HCT116 (cell line): ENCODE measurements around the gene TMPRSS11E. TPM values are rescaled to one million over a fixed set of nuclear protein-coding genes. Genes with fewer than 3 reads are reported as not detected.

Experiments used
- ATAC-seq: fragments of 200-7000 bp; cut with Tn5 transposase; 2 replicates; pipeline ENCODE4 v1.9.1; 2020; ENCODE audit warnings: mild to moderate bottlenecking, moderate library complexity
- BruUV-seq: library from RNA; stranded (reverse); fragments of 400-500 nt; replicated peaks from 2 replicates; lab custom pipeline; 2021; lab: Mats Ljungman, UMichigan
- CTCF ChIA-PET: fragments of 300-600 bp; sonication (Branson Sonifier 250); formaldehyde crosslinking; loops from one replicate; lab custom pipeline; 2021; ENCODE audit warnings: antibody characterized with exemption; lab: Charles Lee
- POLR2A ChIA-PET: fragments of 300-600, 350-600 bp; sonication (Branson Sonifier 250); formaldehyde crosslinking; loops from one replicate; lab custom pipeline; 2021; ENCODE audit warnings: antibody characterized with exemption; lab: Charles Lee
- RAD21 ChIA-PET, 2 experiments: fragments of 300-600 bp; sonication (Branson Sonifier 250); formaldehyde crosslinking; loops; one replicate each; lab custom pipeline; 2023; ENCODE audit warnings: low total read pairs in 2 of 2; ENCODE audit not compliant: uncharacterized antibody in 2 of 2, unreplicated experiment in 2 of 2, low non-redundant PET in 1 of 2; lab: Charles Lee
- DNase-seq: peaks from one replicate; pipeline ENCODE4 v3.0.0-alpha.2; 2010; ENCODE audit warnings: low read depth, low spot score
- H2AFZ ChIP-seq: fragments of 200-600 bp; shearing (Covaris generic), sonication (generic); 2 replicates; pipeline ENCODE4 v1.6.1; 2017; ENCODE audit warnings: low read depth, mixed run types, mixed read lengths, antibody characterized with exemption, low read length; ENCODE audit not compliant: poor library complexity, severe bottlenecking
- H3K27ac ChIP-seq: 2 replicates; pipeline ENCODE4 v1.5.1; 2012; ENCODE audit warnings: low read depth, low read length
- H3K27me3 ChIP-seq: fragments of 200-600 bp; sonication (generic); 2 replicates; pipeline ENCODE4 v1.6.1; 2016; ENCODE audit warnings: mixed run types, low read length, mixed read lengths; ENCODE audit not compliant: insufficient read depth
- H3K36me3 ChIP-seq, 2 experiments: fragments of 200-500 bp in 1 of 2; fragments of 200-600 bp in 1 of 2; sonication (Bioruptor generic) in 1 of 2; sonication (generic) in 1 of 2; 2 replicates each; pipeline versions ENCODE4 v1.5.1 to v1.6.1; 2014 to 2016; ENCODE audit warnings: low read length in 2 of 2, inconsistent platforms in 1 of 2, mixed read lengths in 1 of 2, mixed run types in 1 of 2; ENCODE audit not compliant: insufficient read depth in 2 of 2, control insufficient read depth in 1 of 2
- H3K4me1 ChIP-seq, 2 experiments: fragments of 200-600 bp in 1 of 2; sonication (generic) in 1 of 2; 2 replicates each; pipeline versions ENCODE4 v1.5.1 to v1.6.1; 2012 to 2017; ENCODE audit warnings: low read length in 2 of 2, inconsistent platforms in 1 of 2, mild to moderate bottlenecking in 1 of 2, mixed read lengths in 1 of 2, mixed run types in 1 of 2, moderate library complexity in 1 of 2; ENCODE audit not compliant: insufficient read depth in 2 of 2, control insufficient read depth in 1 of 2
- H3K4me2 ChIP-seq: fragments of 200-600 bp; sonication (generic); 2 replicates; pipeline ENCODE4 v1.6.1; 2017; ENCODE audit warnings: mixed run types, low read length, mixed read lengths
- H3K4me3 ChIP-seq, 2 experiments: fragments of 200-600 bp in 1 of 2; sonication (generic) in 1 of 2; replicated peaks in 1 of 2; 2 replicates each; pipeline ENCODE4 v1.5.1; 2011 to 2016; ENCODE audit warnings: low read length in 2 of 2, control low read depth in 1 of 2, low read depth in 1 of 2, mild to moderate bottlenecking in 1 of 2, mixed read lengths in 1 of 2, mixed run types in 1 of 2
- H3K79me2 ChIP-seq: fragments of 200-600 bp; sonication (generic); 2 replicates; pipeline ENCODE4 v1.6.1; 2017; ENCODE audit warnings: mild to moderate bottlenecking, mixed run types, low read length, moderate library complexity, mixed read lengths; ENCODE audit not compliant: insufficient read depth
- H3K9ac ChIP-seq: fragments of 200-600 bp; sonication (generic); 2 replicates; pipeline ENCODE4 v1.6.1; 2016; ENCODE audit warnings: low read length, mixed read lengths
- H3K9me2 ChIP-seq: fragments of 200-600 bp; sonication (generic), shearing (Covaris generic); 2 replicates; pipeline ENCODE4 v1.6.1; 2017; ENCODE audit warnings: mixed run types, mild to moderate bottlenecking, moderate library complexity; ENCODE audit not compliant: insufficient read depth
- H3K9me3 ChIP-seq, 2 experiments: fragments of 200-500 bp in 1 of 2; fragments of 200-600 bp in 1 of 2; sonication (Bioruptor generic) in 1 of 2; sonication (generic) in 1 of 2; 2 replicates each; pipeline ENCODE4 v1.6.1; 2014 to 2017; ENCODE audit warnings: low read length in 2 of 2, mixed read lengths in 2 of 2, inconsistent platforms in 1 of 2, low read depth in 1 of 2, mild to moderate bottlenecking in 1 of 2, mixed run types in 1 of 2, moderate library complexity in 1 of 2; ENCODE audit not compliant: control insufficient read depth in 1 of 2, insufficient read depth in 1 of 2
- H4K20me1 ChIP-seq: fragments of 200-600 bp; sonication (generic), shearing (Covaris generic); 2 replicates; pipeline ENCODE4 v1.6.1; 2017; ENCODE audit warnings: mixed run types, mild to moderate bottlenecking, moderate library complexity; ENCODE audit not compliant: insufficient read depth
- CBX3 ChIP-seq: IDR thresholded peaks from 2 replicates; pipeline ENCODE4 v1.6.1; 2012; ENCODE audit warnings: low read depth
- CTCF ChIP-seq, 3 experiments: fragments of 200-600 bp in 1 of 3; sonication (generic) in 1 of 3; IDR thresholded peaks in 2 of 3; conservative IDR thresholded peaks in 1 of 3; 2 replicates each; pipeline ENCODE4 v1.5.1; 2012 to 2017; ENCODE audit warnings: low read depth in 2 of 3, low read length in 2 of 3, antibody characterized with exemption in 1 of 3, borderline replicate concordance in 1 of 3, control low read depth in 1 of 3, mild to moderate bottlenecking in 1 of 3, mixed read lengths in 1 of 3, mixed run types in 1 of 3, moderate library complexity in 1 of 3; ENCODE audit not compliant: insufficient read depth in 1 of 3
- EGR1 ChIP-seq: IDR thresholded peaks from 2 replicates; pipeline ENCODE4 v1.6.1; 2012; ENCODE audit warnings: low read depth
- ELF1 ChIP-seq: IDR thresholded peaks from 2 replicates; pipeline ENCODE4 v1.6.1; 2012; ENCODE audit warnings: low read depth, borderline replicate concordance
- EZH2 ChIP-seq: fragments of 200-600 bp; sonication (generic); IDR thresholded peaks from 2 replicates; pipeline ENCODE4 v1.6.1; 2017; ENCODE audit warnings: antibody characterized with exemption, mixed run types
- JUND ChIP-seq: IDR thresholded peaks from 2 replicates; pipeline ENCODE4 v1.6.1; 2012
- MAX ChIP-seq: IDR thresholded peaks from 2 replicates; pipeline ENCODE4 v1.6.1; 2012
- RAD21 ChIP-seq: IDR thresholded peaks from 2 replicates; pipeline ENCODE4 v1.6.1; 2012; ENCODE audit warnings: low read depth, mild to moderate bottlenecking
- SP1 ChIP-seq: IDR thresholded peaks from 2 replicates; pipeline ENCODE4 v1.6.1; 2012; ENCODE audit warnings: low read depth
- ZBTB33 ChIP-seq: IDR thresholded peaks from 2 replicates; pipeline ENCODE4 v1.6.1; 2011; ENCODE audit warnings: mild to moderate bottlenecking, low read length, moderate library complexity; ENCODE audit not compliant: insufficient replicate concordance; ENCODE audit errors: extremely low read depth
- ZFX ChIP-seq: fragments of 450-650 bp; IDR thresholded peaks from 2 replicates; pipeline ENCODE4 v1.6.1; 2017
- intact Hi-C: fragments of 100-400 bp; cut with micrococcal nuclease; formaldehyde crosslinking; loops from 2 replicates; pipeline ENCODE4 v1.10.0; 2022
- total RNA-seq: library from RNA; stranded (reverse); gene quantifications from one replicate; pipeline ENCODE4 v1.2.1, GENCODE V29; 2021; ENCODE audit not compliant: unreplicated experiment

Gene TMPRSS11E
- total RNA-seq, 1 experiment from 2014 or later = not detected

GRCh38 chr4:68426516-68426915 lies 20.7 kb upstream of the TMPRSS11E start:
- no peak overlapping the region for H2AFZ ChIP-seq
- no peak overlapping the region for H3K4me3 ChIP-seq
- ChIA-PET RAD21 (no interaction called here), CTCF (no interaction called here), POLR2A (no interaction called here)
- DNase-seq (no peak), ATAC-seq (no peak)
- no peak overlapping the region for H3K27ac ChIP-seq
- H3K9me2 ChIP-seq = no peaks in the 10 kb centered on the region
- H3K9ac ChIP-seq = no peak overlapping the region
- no peak overlapping the region for H3K4me2 ChIP-seq
- no TSS peak for BruUV-seq
- no peaks in the 10 kb centered on the region for H3K36me3 ChIP-seq
- H3K9me3 ChIP-seq = no peaks in the 10 kb centered on the region
- no peaks in the 10 kb centered on the region for H3K27me3 ChIP-seq
- no peaks in the 10 kb centered on the region for H3K79me2 ChIP-seq
- no peaks in the 10 kb centered on the region for H3K4me1 ChIP-seq
- TF ChIP-seq ZFX (no peak), MAX (no peak), RAD21 (no peak), CTCF (IDR thresholded peaks at IDR 0.05 in 2 of 3, conservative IDR thresholded peaks at IDR 0.05 in 1 of 3; ENCODE audit: borderline replicate concordance in 1 of 3, insufficient read depth in 1 of 3, low read depth in 2 of 3, low read length in 2 of 3) (no peak), JUND (no peak), EGR1 (no peak), SP1 (no peak), ZBTB33 (no peak), CBX3 (no peak), ELF1 (no peak), EZH2 (no peak)
- H4K20me1 ChIP-seq = no peaks in the 10 kb centered on the region
- intact Hi-C loops = no loop called here
